Neural progenitor cell (in vitro differentiated cells): Measurements from ENCODE around the gene RAC2.

Experiments used
- CTCF ChIP-seq: fragments of 200-600 bp; sonication (generic); IDR thresholded peaks from 2 replicates; pipeline ENCODE4 v1.5.1; 2017; ENCODE audit warnings: antibody characterized with exemption, mild to moderate bottlenecking
- EZH2 ChIP-seq: fragments of 200-600 bp; sonication (generic); IDR thresholded peaks from 2 replicates; pipeline ENCODE4 v1.6.1; 2017; ENCODE audit warnings: antibody characterized with exemption, mild to moderate bottlenecking, moderate library complexity
- EZH2phosphoT487 ChIP-seq: fragments of 200-600 bp; sonication (generic); IDR thresholded peaks from 2 replicates; pipeline ENCODE4 v1.6.1; 2017; ENCODE audit warnings: antibody characterized with exemption

- TF ChIP-seq CTCF (no peak), EZH2 (no peak), EZH2phosphoT487 (no peak)
These were observed 25.2 kb downstream of the RAC2 start for GRCh38 chr22:37218771-37219411.
